GM19238 (cell line): ENCODE results near the gene HAGH.
A peak's percentile ranks its signal among the peaks of the same experiment; 100 is the strongest.
"Not testable (repeated sequence)": the region's sequence is repeated elsewhere in the genome, so short reads cannot be mapped to it uniquely, and the experiment has no call there.

Experiments
- DNase-seq: peaks from one replicate; pipeline ENCODE4 v3.0.0; 2011; ENCODE audit warnings: low spot score; ENCODE audit not compliant: insufficient read length

Gene HAGH

GRCh38 chr16:1826691-1827573, at the start of gene HAGH, which contains the start of gene FAHD1:
Gene HAGH (minus strand): TSS chr16:1826825. CDS start chr16:1826787, 38 bp downstream.
Gene FAHD1 (plus strand): TSS chr16:1827206. CDS start chr16:1827239, 33 bp downstream.
- peak; percentile 99 for DNase-seq

DNA sequence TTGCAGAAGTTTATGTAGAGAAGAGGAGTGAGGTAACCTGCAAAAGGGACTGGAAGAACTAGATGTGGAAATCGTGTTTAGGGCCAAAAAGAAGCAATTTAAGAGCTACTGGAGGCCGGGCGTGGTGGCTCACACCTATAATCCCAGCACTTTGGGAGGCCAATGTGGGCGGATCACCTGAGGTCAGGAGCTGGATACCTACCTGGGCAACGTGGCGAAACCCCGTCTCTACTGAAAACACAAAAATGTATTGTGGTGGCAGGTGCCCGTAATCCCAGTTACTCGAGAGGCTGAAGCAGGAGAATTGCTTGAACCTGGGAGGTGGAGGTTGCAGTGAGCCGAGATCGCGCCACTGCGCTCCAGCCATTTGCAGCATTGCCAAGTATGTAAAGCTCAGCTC, 49.4 kb upstream of the HAGH start:
- DNase-seq: not testable (repeated sequence)

GRCh38 chr16:1874854-1875253, 48.2 kb upstream of the HAGH start:
- no peak for DNase-seq

DNA sequence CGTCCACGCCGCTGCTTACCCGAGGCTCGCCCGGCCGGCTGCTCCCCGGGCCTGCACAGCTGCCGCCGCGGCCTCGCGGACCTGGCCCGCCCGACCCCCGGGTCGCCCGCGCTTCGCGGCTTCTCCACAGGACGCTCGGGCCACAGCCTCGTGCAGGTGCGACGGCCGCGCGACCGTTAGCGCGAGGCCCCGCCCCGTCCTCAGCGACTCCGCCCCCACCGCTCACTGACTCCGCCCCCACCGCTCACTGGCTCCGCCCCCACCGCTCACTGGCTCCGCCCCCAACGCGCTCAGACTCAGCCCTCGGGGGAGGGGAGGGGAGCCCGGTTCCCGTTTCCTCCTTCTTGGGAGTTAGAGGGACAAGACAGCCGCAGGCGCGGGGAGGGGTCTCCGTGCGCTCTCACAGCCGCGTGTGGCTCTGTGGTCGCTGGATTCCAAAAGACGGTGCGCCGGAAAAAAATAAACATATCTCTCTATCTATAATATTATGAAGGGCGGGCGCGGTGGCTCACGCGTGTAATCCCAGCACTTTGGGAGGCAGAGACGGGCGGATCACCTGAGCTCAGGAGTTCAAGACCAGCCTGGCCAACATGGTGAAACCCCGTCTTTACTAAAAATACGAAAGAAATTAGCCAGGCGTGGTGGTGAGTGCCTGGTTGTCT, 45.5 kb upstream of the HAGH start, which contains the start of gene MEIOB:
TSS of gene MEIOB (minus strand) at position 191 of the 662 bp plus-strand sequence. CDS start 3,989 bp downstream, outside the sequence.
- DNase-seq: no peak

- no peak for DNase-seq
Observed at GRCh38 chr16:1870365-1871082, 43.9 kb upstream of the HAGH start.

DNA sequence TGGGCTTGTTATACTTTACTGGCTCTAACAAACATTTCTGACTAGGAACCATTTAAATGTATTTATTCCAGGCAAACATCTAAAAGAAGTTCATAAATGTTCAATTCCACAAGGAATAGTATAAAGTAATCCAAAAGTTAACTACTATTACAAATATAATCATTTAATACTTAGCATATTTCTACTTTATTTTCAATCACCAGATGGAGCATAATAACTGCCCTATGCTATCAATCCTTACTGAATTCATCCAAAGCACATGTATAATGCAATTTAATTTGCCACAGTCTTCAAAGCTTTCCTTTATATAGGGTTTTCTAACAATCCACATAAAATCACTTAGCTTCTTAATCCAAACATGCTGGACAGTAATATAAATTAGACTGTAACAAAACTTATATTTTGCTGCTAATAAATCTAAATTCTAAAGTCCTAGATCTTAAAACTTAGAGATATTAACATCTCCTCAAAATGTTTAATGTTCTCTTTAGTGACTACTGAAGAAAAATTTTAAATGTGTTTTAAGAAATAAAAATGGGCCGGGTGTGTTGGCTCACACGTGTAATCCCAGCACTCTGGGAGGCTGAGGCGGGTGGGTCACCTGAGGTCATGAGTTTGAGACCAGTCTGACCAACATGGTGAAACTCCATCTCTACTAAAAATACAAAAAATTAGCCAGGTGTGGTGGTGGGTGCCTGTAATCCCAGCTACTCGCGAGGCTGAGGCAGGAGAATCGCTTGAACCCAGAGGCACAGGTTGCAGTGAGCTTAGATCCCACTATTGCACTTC, 39.5 kb upstream of the HAGH start:
- no peak for DNase-seq

DNA sequence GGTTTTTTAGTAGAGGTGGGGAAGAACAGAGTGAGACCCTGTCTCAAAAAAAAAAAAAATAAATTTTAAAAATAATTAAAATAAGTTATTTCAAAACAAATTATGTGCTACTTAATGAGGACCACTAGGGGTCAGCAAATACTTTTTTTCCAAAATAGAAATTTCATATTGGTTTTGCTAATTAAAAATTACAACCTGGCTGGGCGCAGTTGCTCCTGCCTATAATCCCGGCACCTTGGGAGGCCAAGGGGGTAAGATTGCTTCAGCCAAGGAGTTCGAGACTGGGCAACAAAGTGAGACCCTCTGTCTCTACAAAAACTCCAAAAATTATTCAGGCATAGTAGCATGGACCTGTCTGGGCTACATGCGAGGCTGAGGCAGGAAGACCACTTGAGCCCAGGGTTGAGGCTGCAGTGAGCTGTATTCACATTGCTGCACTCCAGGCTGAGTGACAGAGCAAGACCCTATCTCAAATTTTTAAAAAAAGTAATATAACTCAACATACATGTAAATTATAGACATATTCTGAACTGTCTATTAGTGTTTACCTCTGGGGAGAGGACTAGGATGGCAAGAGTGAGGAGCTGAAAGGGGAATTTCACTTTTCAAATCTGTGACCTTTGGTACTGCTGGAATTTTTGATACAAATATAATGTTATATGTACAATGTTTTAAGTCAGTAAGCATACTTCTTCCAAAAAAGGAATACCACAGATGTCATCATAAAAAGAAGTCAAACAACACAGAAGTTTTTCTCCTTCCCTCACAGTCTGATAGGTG, 37.2 kb upstream of the HAGH start:
- DNase-seq: no peak

- no peak for DNase-seq
Observed at GRCh38 chr16:1862394-1862793, 35.8 kb upstream of the HAGH start.

DNA sequence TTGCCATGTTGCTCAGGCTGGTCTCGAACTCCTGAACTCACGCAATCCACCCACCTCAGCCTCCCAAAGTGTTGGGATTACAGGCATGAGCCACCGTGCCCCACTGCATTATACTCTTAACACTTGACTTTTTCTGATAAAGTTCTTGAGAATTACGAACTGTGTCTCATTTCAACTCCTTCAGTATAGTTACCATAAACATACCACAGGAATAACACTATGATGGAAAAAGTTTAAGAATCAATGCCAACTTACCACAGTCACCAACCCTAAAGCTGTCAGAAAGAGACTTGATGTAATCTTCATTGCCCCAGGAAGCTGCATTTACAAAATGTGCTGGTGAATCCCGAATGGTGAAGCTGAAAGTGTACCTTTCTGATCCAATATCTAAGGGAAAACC, 35.1 kb upstream of the HAGH start:
- no peak for DNase-seq

- no peak for DNase-seq
Observed at GRCh38 chr16:1859650-1860049, 33.0 kb upstream of the HAGH start.

DNA sequence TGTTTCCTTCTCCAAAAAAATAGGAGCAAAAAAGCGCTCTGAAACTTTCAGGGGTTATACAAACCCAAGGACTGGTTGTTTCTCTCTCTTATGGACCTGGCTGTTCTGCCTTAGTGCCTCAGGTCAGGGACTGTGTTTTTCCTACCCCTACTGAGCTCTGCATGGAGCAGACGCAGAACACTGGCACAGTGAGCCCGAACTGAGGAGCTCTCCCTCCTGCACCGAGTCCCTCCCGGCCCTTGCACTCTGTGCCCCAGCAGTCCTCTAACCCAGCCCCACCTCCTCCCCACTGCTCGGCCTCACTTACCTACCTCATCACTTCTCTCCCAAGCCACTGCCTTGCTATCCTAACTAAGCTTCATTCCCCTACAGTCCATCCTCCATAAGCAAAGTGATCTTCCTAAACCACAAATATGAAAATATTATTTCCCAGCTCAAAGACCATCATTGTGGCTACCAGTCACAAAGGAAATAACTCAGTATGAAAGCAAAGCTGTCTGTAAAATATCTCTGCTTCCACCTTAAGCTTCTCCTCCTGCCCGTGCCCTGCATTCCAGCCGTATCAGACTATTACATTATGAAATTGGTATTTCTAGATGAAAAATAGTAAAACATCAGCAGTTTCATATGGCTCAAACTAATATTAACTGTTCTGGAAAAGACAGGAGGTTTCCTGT, 31.7 kb upstream of the HAGH start:
- DNase-seq: no peak

DNA sequence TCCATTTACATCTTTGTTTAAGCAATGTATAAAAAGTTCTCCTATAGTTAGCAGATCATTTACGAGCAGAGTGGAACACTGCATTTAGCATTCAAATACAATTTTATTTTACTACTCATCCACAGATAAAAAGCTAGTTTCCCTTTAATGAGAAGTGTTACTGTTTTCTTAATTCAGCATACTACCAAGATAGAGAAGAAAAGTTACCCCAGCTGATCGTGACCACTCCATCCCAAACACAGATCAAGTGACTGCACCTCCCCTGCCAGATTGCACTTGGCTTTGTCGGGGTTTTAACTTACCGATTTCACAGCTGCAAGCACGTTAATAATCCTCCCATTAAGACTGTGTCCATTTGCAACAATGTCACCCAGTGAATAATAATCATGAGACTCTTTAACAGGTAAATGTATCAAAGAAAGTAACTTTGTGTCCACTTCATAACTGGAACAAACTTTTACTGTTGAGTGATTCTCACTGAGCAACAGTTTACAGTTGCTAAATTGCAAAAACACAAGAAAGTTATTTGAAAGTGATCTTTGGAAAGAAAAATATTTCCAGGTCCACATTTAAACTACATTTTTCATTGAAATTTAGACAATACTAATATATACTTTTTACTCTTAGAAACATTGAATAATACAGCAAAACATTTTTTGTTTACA, 30.9 kb upstream of the HAGH start:
- no peak for DNase-seq

GRCh38 chr16:1851793-1852192, 25.2 kb upstream of the HAGH start:
- DNase-seq: no peak

DNA sequence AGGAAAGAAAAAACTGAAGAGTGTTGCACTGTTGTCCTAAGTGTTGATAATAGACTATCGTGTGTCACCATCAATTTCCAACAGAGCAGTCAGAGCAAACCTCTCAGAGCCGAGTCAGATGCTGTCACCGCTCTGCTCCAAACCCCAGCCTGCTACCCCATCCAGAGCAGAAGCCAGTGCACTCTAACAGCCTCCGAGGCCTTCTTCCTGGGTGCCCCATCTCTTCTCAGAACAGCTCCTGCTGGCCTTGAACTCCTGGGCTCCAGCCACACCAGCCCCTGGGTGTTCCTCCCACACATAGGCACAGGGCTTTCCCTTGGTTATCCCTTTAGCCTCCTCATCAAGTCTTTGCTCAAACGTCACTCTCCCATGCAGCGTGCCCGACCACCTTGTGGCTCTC, 24.4 kb upstream of the HAGH start:
- no peak for DNase-seq

DNA sequence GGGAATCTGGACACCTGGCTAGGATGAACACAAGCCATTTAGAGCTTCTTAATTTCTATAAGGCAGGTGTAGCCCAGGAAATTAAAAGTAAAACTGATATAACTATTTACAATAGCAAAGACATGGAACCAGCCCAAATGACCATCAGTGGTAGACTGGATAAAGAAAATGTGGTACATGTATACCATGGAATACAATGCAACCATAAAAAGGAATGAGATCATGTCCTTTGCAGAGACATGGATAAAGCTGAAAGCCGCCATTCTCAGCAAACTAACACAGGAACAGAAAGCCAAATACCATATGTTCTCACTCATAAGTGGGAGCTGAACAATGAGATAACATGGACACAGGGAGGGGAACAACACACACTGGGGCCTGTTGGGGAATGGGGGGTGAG, 19.8 kb upstream of the HAGH start:
- DNase-seq: no peak

GRCh38 chr16:1845985-1846384, 19.4 kb upstream of the HAGH start:
- no peak for DNase-seq

- no peak for DNase-seq
Observed at GRCh38 chr16:1839554-1839953, 12.9 kb upstream of the HAGH start.

- no peak for DNase-seq
Observed at GRCh38 chr16:1834096-1834495, 7.5 kb upstream of the HAGH start.

GRCh38 chr16:1832838-1833454, 6.3 kb upstream of the HAGH start:
- DNase-seq: no peak
